Neural crest cell (in vitro differentiated cells): ENCODE data around the gene PPP1R3G. TPM values are rescaled to one million over a fixed set of nuclear protein-coding genes. Genes with fewer than 3 reads are reported as not detected.

Experiments used
- DNase-seq: peaks from one replicate; pipeline ENCODE4 v3.0.0; 2021; ENCODE audit warnings: low read depth, mixed read lengths, low spot score
- H3K27ac Mint-ChIP-seq: one replicate; pipeline ENCODE4 v1.8.0; 2021; ENCODE audit warnings: mild to moderate bottlenecking, mixed read lengths; ENCODE audit not compliant: unreplicated experiment
- H3K27me3 Mint-ChIP-seq: 2 replicates; pipeline ENCODE4 v1.8.0; 2021; ENCODE audit warnings: low read depth, mild to moderate bottlenecking, mixed read lengths
- H3K36me3 Mint-ChIP-seq: 2 replicates; pipeline ENCODE4 v1.8.0; 2021; ENCODE audit warnings: low read depth, mild to moderate bottlenecking, mixed read lengths
- H3K4me1 Mint-ChIP-seq: 2 replicates; pipeline ENCODE4 v1.8.0; 2021; ENCODE audit warnings: mixed read lengths
- H3K4me3 Mint-ChIP-seq: one replicate; pipeline ENCODE4 v1.8.0; 2021; ENCODE audit warnings: mild to moderate bottlenecking, mixed read lengths
- H3K9me3 Mint-ChIP-seq: 2 replicates; pipeline ENCODE4 v1.8.0; 2021; ENCODE audit warnings: mixed read lengths
- CTCF ChIP-seq: fragments of 200-600 bp; sonication (generic); conservative IDR thresholded peaks from 2 replicates; pipeline ENCODE4 v1.5.0; 2021; ENCODE audit warnings: antibody characterized with exemption, mild to moderate bottlenecking
- total RNA-seq: library from RNA; stranded (reverse); gene quantifications from 2 replicates; pipeline ENCODE4 v1.2.1, GENCODE V29; 2021

Gene PPP1R3G
- total RNA-seq, 1 donor from 2014 or later = 0.05 TPM

GRCh38 chr6:5111626-5112025, 26.5 kb downstream of the PPP1R3G start:
- peak overlapping the region; percentile 9 for H3K27ac Mint-ChIP-seq
- no peaks in the 10 kb centered on the region for H3K9me3 Mint-ChIP-seq
- no peak overlapping the region for H3K4me3 Mint-ChIP-seq
- DNase-seq = no peak
- no peak for TF ChIP-seq CTCF
- peaks cover 12% of the 10 kb centered on the region for H3K36me3 Mint-ChIP-seq
- H3K4me1 Mint-ChIP-seq = no peaks in the 10 kb centered on the region
- H3K27me3 Mint-ChIP-seq = no peaks in the 10 kb centered on the region

- Mint-ChIP-seq H3K36me3 (peaks cover 12% of the 10 kb centered on the region), H3K27me3 (no peaks in the 10 kb centered on the region), H3K4me3 (no peak overlapping the region), H3K27ac (peak overlapping the region; percentile 9), H3K9me3 (no peaks in the 10 kb centered on the region), H3K4me1 (no peaks in the 10 kb centered on the region)
- no peak for TF ChIP-seq CTCF
- DNase-seq = no peak
Observed at GRCh38 chr6:5112066-5112799, 27.1 kb downstream of the PPP1R3G start.

GRCh38 chr6:5113096-5113495, 28.0 kb downstream of the PPP1R3G start:
- Mint-ChIP-seq H3K27me3 (no peaks in the 10 kb centered on the region), H3K36me3 (peaks cover 12% of the 10 kb centered on the region), H3K9me3 (no peaks in the 10 kb centered on the region), H3K27ac (no peak overlapping the region), H3K4me1 (no peaks in the 10 kb centered on the region), H3K4me3 (no peak overlapping the region)
- DNase-seq = no peak
- TF ChIP-seq CTCF = no peak

- peak; percentile 35 for TF ChIP-seq CTCF
- DNase-seq = no peak
- Mint-ChIP-seq H3K27me3 (no peaks in the 10 kb centered on the region), H3K9me3 (no peaks in the 10 kb centered on the region), H3K4me1 (no peaks in the 10 kb centered on the region), H3K4me3 (no peak overlapping the region), H3K27ac (peak overlapping the region; percentile 55), H3K36me3 (peaks cover 11% of the 10 kb centered on the region)
Observed at GRCh38 chr6:5115168-5115567, 30.0 kb downstream of the PPP1R3G start.

- H3K4me1 Mint-ChIP-seq = no peaks in the 10 kb centered on the region
- no peak overlapping the region for H3K27ac Mint-ChIP-seq
- DNase-seq = no peak
- no peaks in the 10 kb centered on the region for H3K9me3 Mint-ChIP-seq
- peaks cover 7% of the 10 kb centered on the region for H3K36me3 Mint-ChIP-seq
- no peaks in the 10 kb centered on the region for H3K27me3 Mint-ChIP-seq
- TF ChIP-seq CTCF = no peak
- H3K4me3 Mint-ChIP-seq = no peak overlapping the region
Observed at GRCh38 chr6:5116243-5116991, 31.3 kb downstream of the PPP1R3G start.
